A673 (cell line): Measurements from ENCODE around the gene UTP11. TPM values are rescaled to one million over a fixed set of nuclear protein-coding genes. Genes with fewer than 3 reads are reported as not detected.

ENCODE experiments used
- BruUV-seq: library from RNA; stranded (reverse); fragments of 400-500 nt; replicated peaks from 2 replicates; lab custom pipeline; 2021; lab: Mats Ljungman, UMichigan
- CTCF ChIA-PET: fragments of 300-600 bp; sonication (Branson Sonifier 250); formaldehyde crosslinking; loops from one replicate; lab custom pipeline; 2022; ENCODE audit warnings: antibody characterized with exemption; lab: Charles Lee
- POLR2A ChIA-PET: fragments of 300-600 bp; sonication (Branson Sonifier 250); formaldehyde crosslinking; loops from one replicate; lab custom pipeline; 2022; ENCODE audit warnings: antibody characterized with exemption; ENCODE audit not compliant: low non-redundant PET; lab: Charles Lee
- DNase-seq: peaks from one replicate; pipeline ENCODE4 v3.0.0-alpha.2; 2015; ENCODE audit warnings: low spot score
- H3K27ac ChIP-seq: fragments of 200-600 bp; sonication (generic); 2 replicates; pipeline ENCODE4 v1.5.1; 2016; ENCODE audit warnings: mixed run types, low read depth, mild to moderate bottlenecking, mixed read lengths, antibody characterized with exemption, low read length; ENCODE audit not compliant: poor library complexity, severe bottlenecking
- H3K27me3 ChIP-seq: fragments of 200-600 bp; sonication (generic); replicated peaks from 2 replicates; pipeline ENCODE4 v1.6.1; 2017; ENCODE audit warnings: mixed run types, low read depth, mild to moderate bottlenecking, mixed read lengths, antibody characterized with exemption, low read length; ENCODE audit not compliant: insufficient read depth, poor library complexity
- H3K36me3 ChIP-seq: fragments of 200-600 bp; sonication (generic); 2 replicates; pipeline ENCODE4 v1.6.1; 2016; ENCODE audit warnings: mixed run types, mild to moderate bottlenecking, mixed read lengths, antibody characterized with exemption, low read length; ENCODE audit not compliant: insufficient read depth, poor library complexity, severe bottlenecking
- H3K4me1 ChIP-seq: fragments of 200-600 bp; sonication (generic); 2 replicates; pipeline ENCODE4 v1.6.1; 2017; ENCODE audit warnings: mixed run types, mild to moderate bottlenecking, mixed read lengths, antibody characterized with exemption, low read length; ENCODE audit not compliant: insufficient read depth, poor library complexity, severe bottlenecking
- H3K4me3 ChIP-seq: fragments of 200-600 bp; sonication (generic); 2 replicates; pipeline ENCODE4 v1.5.1; 2016; ENCODE audit warnings: low read depth, mixed run types, mild to moderate bottlenecking, mixed read lengths, low read length; ENCODE audit not compliant: poor library complexity, severe bottlenecking
- H3K9me3 ChIP-seq: fragments of 200-600 bp; sonication (generic); 2 replicates; pipeline ENCODE4 v1.6.1; 2016; ENCODE audit warnings: mixed run types, low read depth, mild to moderate bottlenecking, mixed read lengths, antibody characterized with exemption, low read length; ENCODE audit not compliant: poor library complexity, severe bottlenecking
- EZH2 ChIP-seq: fragments of 200-600 bp; sonication (generic); IDR thresholded peaks from 2 replicates; pipeline ENCODE4 v1.6.1; 2017; ENCODE audit warnings: borderline replicate concordance, low read depth, mild to moderate bottlenecking, mixed read lengths, antibody characterized with exemption, low read length; ENCODE audit not compliant: poor library complexity, severe bottlenecking
- intact Hi-C: fragments of 100-400 bp; cut with micrococcal nuclease; formaldehyde crosslinking; loops from one replicate; pipeline ENCODE4 v1.10.0; 2022; ENCODE audit not compliant: unreplicated experiment
- total RNA-seq: library from RNA; stranded (reverse); gene quantifications from 2 replicates; pipeline ENCODE4 v1.2.3, GENCODE V29; 2021
- TF ChIP-seq, protein P1 (sequence below): fragments of 300-800, 200-600 bp; sonication (generic); conservative IDR thresholded peaks from 2 replicates; pipeline ENCODE4 v1.5.1; 2017; ENCODE audit warnings: low read depth, mild to moderate bottlenecking, antibody characterized with exemption, low read length, moderate library complexity, mixed read lengths

The UTP11 gene
- total RNA-seq, 1 experiment from 2014 or later: 113 TPM

DNA sequence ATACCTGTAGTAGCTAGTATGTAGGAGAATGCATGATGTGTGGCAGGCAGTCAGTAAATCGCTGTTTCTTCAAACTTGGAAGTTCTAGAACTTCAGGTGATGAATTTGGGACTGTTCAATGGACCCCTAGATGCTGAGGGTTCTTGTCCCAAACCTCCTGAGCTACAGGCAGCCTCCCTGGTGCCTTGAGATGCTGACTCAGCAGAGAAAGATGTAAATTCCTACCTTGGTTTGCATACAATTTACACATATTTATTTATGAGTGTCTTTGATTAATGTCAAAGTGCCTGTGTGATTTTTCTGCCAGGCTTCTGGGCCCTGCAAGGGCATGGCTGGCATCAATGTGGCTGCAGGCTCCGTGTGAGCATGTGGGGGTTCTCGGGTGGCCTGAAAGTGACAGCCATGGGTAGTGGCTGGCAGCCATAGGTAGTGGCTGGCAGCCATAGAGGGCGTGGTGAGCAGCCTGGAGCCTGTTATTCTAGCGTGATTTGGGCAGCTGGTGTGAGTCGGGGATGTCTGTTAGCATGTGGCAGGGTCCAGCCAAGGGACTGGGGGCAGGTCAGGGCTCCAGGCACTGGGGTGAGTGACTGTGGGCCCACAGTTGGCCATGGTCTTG, 47.2 kb downstream of the UTP11 start:
- ChIA-PET POLR2A (no interaction called here), CTCF (interaction anchor here (0.5 to 1.1 kb wide), 3 partner anchors 12 to 19 kb away, joined by 3 to 7 read pairs (median 3); partner anchors contain the start of gene POU3F1)

DNA sequence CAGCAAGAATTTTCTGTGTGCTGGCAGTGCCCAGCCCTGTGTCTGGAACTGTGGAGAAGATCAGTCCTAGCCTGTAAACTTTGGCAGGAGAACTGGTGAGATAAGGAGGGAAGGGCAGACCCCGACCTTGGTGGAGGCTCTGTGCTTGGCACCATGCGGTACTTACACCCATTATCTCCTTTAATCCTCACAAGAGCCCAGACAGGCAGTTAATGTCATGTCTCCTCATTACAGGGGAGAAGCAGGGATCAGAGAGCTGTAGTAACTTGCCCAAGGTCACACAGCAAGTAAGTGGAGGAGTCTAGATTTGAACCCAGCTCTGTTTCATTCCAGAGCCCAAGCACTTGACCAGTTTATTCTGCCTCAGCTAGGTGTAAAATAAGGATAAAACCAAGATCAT, 48.0 kb downstream of the UTP11 start:
- BruUV-seq: no TSS peak
- CTCF ChIA-PET: interaction anchor here (1.0 to 1.1 kb wide), 2 partner anchors 11 to 14 kb away, joined by 3 read pairs; partner anchors contain the start of gene POU3F1

More for the DNA sequence above, 47.2 kb downstream of the UTP11 start:
- intact Hi-C loops: no loop called here
- TF ChIP-seq, protein P1, sequence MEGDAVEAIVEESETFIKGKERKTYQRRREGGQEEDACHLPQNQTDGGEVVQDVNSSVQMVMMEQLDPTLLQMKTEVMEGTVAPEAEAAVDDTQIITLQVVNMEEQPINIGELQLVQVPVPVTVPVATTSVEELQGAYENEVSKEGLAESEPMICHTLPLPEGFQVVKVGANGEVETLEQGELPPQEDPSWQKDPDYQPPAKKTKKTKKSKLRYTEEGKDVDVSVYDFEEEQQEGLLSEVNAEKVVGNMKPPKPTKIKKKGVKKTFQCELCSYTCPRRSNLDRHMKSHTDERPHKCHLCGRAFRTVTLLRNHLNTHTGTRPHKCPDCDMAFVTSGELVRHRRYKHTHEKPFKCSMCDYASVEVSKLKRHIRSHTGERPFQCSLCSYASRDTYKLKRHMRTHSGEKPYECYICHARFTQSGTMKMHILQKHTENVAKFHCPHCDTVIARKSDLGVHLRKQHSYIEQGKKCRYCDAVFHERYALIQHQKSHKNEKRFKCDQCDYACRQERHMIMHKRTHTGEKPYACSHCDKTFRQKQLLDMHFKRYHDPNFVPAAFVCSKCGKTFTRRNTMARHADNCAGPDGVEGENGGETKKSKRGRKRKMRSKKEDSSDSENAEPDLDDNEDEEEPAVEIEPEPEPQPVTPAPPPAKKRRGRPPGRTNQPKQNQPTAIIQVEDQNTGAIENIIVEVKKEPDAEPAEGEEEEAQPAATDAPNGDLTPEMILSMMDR: no peak
- TF ChIP-seq EZH2: no peak
- DNase-seq: no peak
- no TSS peak for BruUV-seq
- Histone ChIP-seq H3K4me1 (peaks cover 62% of the 10 kb centered on the region), H3K36me3 (no peaks in the 10 kb centered on the region), H3K4me3 (no peak overlapping the region), H3K9me3 (no peaks in the 10 kb centered on the region), H3K27ac (peak overlapping the region; percentile 99), H3K27me3 (no peaks in the 10 kb centered on the region)

DNA sequence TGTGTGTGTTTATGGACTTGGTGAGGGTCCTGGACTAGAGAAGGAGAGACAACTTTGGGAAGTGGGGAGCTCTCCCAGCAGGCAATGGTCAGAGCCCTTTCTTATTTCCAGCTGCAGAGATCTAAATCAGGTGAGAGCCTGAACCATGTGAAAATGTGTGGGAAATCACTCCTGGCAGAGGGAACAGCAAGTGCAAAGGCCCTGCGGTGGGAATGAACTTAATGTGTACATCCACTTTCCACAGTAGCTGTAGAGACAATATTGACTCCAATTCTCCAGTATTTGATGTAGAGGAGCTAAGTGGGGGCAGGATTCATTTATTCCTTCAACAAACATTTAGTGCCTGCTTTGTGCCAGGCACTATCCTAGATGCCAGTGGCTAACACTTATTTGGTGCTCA, 48.8 kb downstream of the UTP11 start:
- no peak for DNase-seq
- TF ChIP-seq, protein P1: no peak
- H3K27me3 ChIP-seq: no peaks in the 10 kb centered on the region
- intact Hi-C loops: no loop called here
- H3K27ac ChIP-seq: peak overlapping the region; percentile 99
- no peaks in the 10 kb centered on the region for H3K9me3 ChIP-seq
- H3K36me3 ChIP-seq: no peaks in the 10 kb centered on the region
- no TSS peak for BruUV-seq
- no peak overlapping the region for H3K4me3 ChIP-seq
- peaks cover 78% of the 10 kb centered on the region for H3K4me1 ChIP-seq
- CTCF ChIA-PET: interaction anchor here (1.0 kb wide), 1 partner anchor 10 kb away, joined by 3 read pairs; no protein-coding TSS in a partner anchor
- POLR2A ChIA-PET: no interaction called here

More for the DNA sequence above, 48.0 kb downstream of the UTP11 start:
- Histone ChIP-seq H3K27me3 (no peaks in the 10 kb centered on the region), H3K4me3 (no peak overlapping the region), H3K9me3 (no peaks in the 10 kb centered on the region), H3K36me3 (no peaks in the 10 kb centered on the region), H3K4me1 (peaks cover 70% of the 10 kb centered on the region), H3K27ac (peak overlapping the region; percentile 99)
- TF ChIP-seq EZH2: no peak
- TF ChIP-seq, protein P1: no peak
- POLR2A ChIA-PET: no interaction called here
- DNase-seq: no peak
- intact Hi-C loops: no loop called here
